ENCODE results near the gene SH3TC1.

The SH3TC1 gene

GRCh38 chr4:8201321-8201781 lies 2.3 kb downstream of the SH3TC1 start:
- no peak for DNase-seq

DNA sequence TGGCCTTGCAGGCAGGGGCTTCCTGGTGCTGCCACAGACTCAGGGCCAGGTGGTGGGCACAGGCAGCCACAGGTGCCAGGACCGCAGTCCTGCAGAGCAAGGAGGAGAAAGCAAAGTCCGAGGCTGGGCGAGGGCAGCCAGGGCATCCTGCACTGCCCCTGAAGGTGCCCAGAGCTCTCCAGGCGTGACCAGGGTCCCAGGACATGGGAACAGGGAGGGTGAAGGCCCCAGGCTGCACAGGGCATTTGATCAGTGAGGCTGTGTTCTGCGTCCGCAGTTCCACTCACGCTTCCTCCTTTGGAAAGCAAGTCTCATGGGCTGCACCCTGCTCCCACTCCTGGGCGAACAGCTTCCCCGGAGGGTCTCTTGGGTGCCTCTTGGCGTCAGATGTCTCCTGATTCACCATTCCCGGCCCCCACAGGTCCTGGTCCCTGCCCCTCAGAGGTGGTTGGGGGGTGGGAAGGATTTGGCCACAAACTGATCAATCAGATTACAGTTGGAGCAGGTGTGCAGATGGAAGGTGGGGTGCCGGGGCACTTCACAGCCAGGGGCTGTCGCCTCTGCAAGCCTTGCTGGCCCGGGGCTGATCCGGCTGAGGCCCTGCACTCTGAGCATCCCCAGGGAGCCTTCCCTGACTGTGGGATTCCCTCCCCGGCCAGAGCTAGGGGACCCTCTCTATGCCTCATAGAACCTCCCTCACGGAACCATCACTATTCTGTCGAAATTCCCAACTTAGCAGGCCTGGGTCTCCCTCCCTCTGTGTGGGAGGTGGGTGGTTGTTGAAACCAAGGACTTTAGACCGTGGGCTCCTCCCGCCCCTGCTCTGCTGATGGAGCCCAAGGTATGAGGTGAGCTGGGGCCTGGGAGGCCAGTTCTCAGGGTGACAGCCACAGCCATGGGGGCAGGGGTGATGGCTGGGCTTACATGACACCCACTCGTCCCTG lies 3.3 kb downstream of the SH3TC1 start:
- DNase-seq = no peak

GRCh38 chr4:8203052-8203401 lies 3.9 kb downstream of the SH3TC1 start:
- DNase-seq = no peak

DNA sequence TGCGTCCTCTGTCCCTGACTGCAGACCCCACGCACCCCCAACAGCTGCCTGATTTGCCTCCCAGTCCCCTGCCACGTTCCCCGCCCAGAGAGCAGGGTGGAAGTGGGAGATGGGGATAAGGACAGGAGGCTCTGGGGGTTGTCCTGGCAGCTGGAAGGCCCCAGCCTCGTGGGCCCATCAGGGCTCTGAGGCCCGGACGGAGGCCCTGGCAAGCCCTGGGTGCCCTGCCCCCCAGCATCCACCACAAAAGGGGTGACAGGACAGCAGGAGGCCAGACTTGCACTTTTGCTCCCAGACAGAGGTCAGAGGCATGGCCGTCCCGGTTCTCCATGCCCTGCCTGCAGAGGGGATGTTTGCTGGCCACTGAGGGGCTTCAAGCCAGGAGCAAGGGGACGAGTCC lies 4.7 kb downstream of the SH3TC1 start:
- DNase-seq = no peak

DNA sequence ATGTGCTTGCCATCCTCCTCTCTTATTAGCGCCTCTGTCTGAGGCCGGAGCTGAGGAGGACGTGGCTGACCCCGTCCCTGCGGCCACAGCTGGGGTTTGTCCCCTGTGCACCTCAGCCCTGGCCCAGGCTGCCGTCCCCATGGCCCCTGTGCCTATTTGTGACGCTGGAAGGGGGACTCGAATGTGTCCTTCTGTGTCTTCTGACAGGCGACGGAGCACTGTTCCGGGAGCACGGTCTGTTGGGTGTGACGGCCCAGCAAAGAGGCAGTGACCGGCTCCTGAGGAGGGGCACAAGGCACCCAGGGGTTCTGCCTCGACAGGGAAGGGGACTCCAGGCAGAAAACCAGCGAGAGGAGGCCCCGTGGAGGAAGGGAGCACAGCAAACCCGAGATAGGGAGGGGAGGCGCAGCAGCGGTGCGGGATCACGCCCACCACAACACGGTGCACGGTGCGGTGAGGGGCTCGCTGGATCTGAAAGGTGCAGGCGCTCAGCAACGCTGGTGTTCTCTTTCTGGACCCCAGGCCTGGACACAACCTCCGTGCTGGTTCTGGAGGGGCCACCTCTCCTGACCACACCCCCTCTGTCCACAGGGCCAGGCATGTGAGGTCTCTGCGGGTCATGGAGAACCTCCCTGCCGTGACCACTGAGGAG lies 5.6 kb downstream of the SH3TC1 start:
- DNase-seq = no peak

DNA sequence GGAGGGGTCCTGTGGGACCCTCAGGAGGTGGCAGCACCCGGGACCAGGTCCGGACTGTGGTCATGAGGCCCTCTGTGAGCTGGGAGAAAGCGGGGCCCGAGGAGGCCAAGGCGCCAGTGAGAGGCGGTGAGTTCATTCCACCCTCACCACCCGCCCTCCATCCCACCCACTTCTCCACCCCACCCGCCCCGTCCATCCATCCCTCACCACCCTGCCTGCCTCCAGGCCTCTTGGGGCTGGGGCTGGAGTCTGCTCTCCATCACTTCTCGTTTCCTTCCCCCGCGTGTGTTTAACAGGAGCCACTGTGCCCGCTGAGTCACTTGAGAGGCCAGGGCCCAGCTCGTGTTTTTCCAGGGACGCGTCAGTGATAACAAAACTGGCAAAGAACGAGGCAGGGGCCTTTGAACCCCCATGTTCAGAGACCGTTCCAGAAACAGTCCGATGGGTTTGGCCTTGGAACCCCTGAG lies 6.2 kb downstream of the SH3TC1 start:
- no peak for DNase-seq

DNA sequence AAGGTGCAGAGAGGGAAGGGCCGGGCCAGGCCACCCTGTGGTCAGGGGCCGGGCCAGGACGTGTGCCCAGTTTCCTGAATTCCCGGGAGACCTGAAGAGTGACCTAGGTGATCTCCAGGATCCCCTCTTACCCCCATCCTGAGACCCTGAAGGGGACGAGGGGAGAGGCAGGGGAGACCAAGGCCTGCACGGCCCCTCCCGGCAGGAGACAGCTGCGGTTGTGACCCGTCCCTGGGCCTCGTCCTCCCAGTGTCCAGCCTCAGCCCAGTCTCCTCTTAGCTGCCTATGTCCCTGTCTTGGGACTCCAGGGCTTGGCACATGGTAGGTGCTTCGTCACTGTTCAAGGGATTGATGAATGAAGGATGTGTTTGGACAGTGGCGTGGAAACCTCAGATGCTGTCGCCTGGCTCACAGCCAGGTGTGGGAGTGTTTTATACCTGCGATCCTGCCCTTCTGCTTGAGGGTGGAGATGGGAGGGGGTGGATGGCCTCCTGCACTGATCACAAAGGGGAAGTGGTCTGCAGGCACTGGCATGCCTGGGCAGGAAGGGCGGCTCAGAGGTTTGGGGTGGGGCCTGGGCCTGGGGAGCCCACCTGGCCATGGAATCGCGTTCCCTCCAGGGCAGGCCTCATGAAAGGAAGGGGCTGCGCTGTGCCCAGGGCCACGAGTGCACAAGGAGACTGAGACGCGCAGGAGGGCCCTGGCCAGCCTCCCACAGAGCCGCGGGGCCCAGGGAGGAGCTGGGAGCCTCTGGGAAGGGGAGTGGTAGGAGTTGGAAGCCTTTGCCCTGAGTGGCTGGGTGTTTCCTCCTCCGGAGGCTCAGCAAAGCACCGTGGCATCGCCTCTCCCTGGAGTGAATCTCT lies 6.9 kb downstream of the SH3TC1 start:
- DNase-seq = no peak

- no peak for DNase-seq
These were observed 8.2 kb downstream of the SH3TC1 start for GRCh38 chr4:8207314-8207713.

DNA sequence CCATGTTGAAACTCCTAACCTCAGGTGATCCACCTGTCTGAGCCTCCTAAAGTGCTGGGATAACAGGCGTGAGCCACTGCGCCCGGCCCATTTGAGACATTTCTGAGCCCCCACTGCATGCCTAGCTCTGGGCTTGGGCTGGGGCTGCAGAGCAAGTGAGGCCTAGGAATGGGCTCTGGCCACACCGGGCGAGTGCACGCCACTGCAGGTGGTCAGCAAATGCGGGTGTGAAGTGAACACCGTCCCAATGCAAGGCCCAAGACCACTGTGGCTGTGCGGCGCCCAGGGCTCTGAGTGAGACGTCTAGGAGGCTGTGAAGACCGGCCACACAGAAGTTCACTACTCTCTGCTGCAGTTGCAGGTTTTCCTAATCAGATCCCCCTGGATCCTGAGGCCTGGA lies 9.5 kb downstream of the SH3TC1 start:
- DNase-seq = no peak

DNA sequence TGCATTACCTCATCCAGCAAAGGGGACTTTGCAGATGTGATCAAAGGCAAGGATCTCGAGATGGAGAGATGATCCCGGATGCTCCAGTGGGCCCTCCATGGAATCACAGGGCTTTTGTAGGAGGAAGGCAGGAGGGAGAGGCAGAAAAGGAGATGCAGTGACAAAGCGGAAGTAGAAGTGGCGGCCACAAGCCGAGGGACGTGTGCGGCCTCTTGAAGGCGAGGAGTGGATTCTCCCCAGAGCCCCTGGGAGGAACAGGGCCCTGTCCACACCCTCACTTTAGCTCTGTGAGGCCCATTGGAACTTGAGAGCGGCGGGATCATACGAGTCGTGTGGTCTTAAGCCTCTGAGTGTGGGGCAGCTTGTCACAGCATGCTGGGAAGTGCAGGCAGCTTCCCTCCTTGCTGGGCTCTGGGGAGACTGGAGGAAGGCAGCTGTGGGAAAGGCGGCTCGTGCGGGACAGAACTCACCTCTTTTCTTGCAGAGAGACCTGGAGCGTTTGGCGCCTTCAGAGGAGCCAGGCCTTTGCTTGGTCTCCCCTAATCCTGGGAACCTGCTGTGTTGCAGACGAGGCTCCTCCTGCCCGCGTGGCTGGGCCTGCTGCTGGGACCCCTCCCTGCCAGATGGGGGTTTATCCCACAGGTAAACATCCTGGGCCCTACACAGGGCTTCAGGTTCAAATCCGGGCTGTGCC lies 10.2 kb downstream of the SH3TC1 start:
- no peak for DNase-seq

DNA sequence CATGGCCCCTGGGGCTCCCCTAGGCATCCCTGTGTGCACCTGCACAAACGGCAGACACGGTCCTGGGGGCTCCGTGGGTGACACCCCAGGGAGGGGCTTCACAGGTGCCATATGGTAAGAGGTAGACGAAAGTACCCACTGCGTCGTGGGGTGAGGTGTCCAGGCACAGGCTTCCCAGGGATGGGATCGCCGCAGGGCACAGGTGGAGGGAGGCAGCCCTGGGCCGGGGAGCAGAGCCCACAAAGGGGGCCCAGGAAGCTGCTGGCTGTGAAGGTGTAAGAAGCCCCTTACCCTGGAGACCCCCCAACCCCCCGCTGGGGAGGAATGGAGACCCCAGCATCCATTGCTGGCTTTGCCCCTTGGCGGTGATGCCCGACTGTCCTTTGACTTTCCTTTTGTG lies 10.9 kb downstream of the SH3TC1 start:
- DNase-seq = no peak

DNA sequence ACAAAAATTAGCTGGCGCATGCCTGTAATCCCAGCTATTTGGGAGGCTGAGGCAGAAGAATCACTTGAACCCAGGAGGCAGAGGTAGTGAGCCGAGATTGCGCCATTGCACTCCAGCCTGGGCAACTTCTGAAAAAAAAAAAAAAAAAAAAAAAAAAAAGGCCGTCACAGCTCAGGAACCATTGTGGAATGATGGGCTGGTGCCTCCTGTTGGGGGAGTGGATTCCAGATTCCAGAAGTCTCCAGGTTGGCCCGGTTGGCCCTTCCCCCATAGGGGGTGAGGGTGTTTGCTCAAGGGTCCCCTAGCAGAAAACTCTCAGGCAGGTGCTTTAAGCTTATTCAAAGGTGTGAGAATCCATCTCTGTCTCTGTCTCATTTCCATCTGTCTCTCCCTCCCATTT lies 11.5 kb downstream of the SH3TC1 start:
- no peak for DNase-seq

- no peak for DNase-seq
These were observed 12.2 kb downstream of the SH3TC1 start for GRCh38 chr4:8211251-8211650.

DNA sequence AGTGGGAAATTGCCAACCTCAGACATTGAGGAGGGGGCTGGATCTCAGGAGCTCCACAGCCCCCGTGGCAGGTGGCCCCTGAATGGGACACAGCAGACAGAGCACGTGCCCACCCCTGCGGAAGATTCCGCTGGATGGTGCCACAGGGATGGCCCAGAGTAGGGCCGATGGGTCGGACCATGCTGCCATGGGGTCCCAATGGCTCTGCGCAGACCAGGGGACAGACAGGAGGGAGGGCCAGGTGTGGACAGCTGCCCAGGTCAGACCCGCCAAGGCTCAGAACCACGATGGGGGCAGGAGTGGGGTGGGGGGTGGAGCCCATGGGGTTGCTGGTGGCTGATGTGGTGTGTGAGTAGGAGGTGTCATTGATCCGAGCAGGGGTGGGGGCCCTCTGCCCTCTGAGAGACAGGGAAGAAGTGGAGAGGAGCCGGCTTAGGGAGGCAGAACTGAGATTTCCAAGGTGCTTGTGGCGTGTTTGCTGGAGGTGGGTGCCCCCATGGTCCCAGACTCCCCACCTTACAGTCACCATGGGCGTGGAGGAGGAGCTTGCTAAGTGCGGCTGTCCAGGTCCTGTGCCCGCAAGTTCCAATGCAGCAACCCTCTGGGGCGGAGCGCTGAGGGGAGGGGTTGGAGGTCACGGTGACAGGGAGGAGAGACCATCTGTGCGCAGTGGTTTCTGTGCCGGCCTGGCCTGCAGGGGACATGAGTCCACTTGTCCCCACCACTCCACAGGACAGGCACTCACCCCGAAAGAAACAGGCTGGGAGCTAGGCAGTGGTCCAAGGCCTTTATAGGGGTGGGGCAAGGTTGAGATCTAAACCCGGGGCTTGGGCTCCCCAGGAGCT lies 12.9 kb downstream of the SH3TC1 start:
- no peak for DNase-seq

GRCh38 chr4:8212622-8213021 lies 13.5 kb downstream of the SH3TC1 start:
- no peak for DNase-seq

GRCh38 chr4:8213121-8213520 lies 14.0 kb downstream of the SH3TC1 start:
- no peak for DNase-seq

DNA sequence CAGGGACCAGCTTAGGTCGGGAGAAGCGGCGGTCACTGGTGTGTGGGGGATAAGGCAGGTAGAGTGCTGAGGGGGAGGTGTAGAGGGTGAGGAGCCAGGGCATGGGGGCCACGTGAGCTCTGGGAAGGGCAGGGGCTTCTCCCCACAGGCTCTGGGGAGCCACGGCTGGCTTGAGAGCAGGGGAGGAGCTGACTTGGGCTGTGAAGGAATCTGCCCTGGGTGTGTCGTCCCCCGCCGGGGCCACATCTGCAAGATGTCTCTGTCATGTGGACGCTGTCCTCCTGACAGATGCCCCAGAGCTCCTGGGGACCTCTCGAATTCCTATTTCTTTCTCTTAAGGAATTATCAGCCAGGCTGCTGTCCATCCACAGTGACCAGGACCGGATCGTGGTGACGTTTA lies 15.0 kb downstream of the SH3TC1 start:
- DNase-seq = no peak

DNA sequence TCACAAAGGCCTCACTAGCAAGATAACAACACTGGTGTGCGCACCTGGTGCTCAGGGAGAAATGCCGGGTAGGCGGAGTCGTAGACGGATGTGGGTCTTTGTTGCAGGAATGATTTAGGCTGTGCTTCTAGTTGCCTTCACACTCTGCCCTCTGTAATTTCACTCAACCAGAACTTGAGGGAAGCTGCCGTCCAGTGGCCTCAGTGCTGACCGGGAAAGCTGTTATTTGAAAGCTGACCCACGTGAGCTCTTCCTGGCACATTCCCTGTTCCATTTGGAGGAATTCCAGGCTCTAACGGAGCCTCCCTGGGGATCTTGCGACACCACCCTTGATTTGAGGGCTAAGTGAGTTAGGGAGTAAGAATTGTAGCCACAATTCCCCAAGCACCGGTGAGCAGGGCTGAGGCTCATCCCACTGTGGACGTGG lies 15.9 kb downstream of the SH3TC1 start:
- DNase-seq = no peak

GRCh38 chr4:8215641-8216442 lies 16.8 kb downstream of the SH3TC1 start:
- no peak for DNase-seq

- DNase-seq = no peak
These were observed 17.6 kb downstream of the SH3TC1 start for GRCh38 chr4:8216443-8217245.

Measured in hippocampal formation (tissue), 2 donors.